Tibial artery (tissue), 4 donors: ENCODE measurements around the gene THADA.

Source experiments
- DNase-seq, 2 donors: peaks; one replicate each; pipeline ENCODE4 v3.0.0-alpha.2; 2019
- H3K27ac ChIP-seq, 2 donors: fragments of 200-600 bp; sonication (generic) in 1 of 2; 1 replicate in 1 of 2; 2 replicates in 1 of 2; pipeline ENCODE4 v1.5.1; 2018 to 2019; ENCODE audit warnings: mild to moderate bottlenecking in 1 of 2
- H3K27me3 ChIP-seq, 2 donors: fragments of 200-600 bp; sonication (generic) in 1 of 2; one replicate each; pipeline versions ENCODE4 v1.5.1 to v1.6.0; 2016 to 2019
- H3K36me3 ChIP-seq, 3 donors: fragments of 200-600 bp; sonication (generic) in 2 of 3; one replicate each; pipeline ENCODE4 v1.5.1; 2016 to 2019; ENCODE audit warnings: mild to moderate bottlenecking in 2 of 3
- H3K4me1 ChIP-seq, 4 donors: fragments of 200-600 bp; sonication (generic) in 2 of 4; 1 replicate in 3 of 4; 2 replicates in 1 of 4; pipeline ENCODE4 v1.5.1; 2016 to 2019
- H3K4me3 ChIP-seq, 2 donors: fragments of 200-600 bp; sonication (generic) in 1 of 2; 1 replicate in 1 of 2; 2 replicates in 1 of 2; pipeline ENCODE4 v1.5.1; 2018 to 2019; ENCODE audit warnings: mild to moderate bottlenecking in 2 of 2
- H3K9me3 ChIP-seq, 3 donors: fragments of 200-600 bp; sonication (generic) in 1 of 3; one replicate each; pipeline ENCODE4 v1.5.1; 2016 to 2019
- intact Hi-C: fragments of 100-400 bp; cut with DNase I; formaldehyde crosslinking; loops from one replicate; pipeline ENCODE4 v1.15.0; 2023; ENCODE audit warnings: low total_unique reads
- TF ChIP-seq, protein P1 (sequence below), 2 experiments: fragments of 200-600 bp in 1 of 2; fragments of 450-650 bp in 1 of 2; IDR thresholded peaks; one replicate each; pipeline ENCODE4 v1.5.1; 2017 to 2019; ENCODE audit warnings: antibody characterized with exemption in 2 of 2, mild to moderate bottlenecking in 1 of 2, moderate library complexity in 1 of 2

Gene THADA

DNA sequence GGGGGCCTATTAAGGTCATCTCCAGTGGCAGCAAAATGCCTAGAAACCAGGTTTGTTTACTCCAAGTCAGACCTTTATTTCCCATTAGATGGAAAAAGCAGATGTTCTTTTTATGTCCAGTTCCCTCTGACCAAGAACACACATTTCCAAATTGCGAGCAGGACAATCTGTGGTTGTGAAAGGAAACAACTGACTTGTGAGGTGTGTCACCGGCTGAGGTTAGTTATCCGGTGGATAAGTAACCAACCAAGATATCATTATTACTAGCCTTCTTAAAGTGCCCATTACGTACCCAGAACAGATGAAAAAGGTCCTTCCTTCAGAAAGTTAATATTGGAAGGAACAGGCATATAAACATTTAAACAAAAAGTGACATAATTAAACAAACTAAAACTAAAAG lies 112.9 kb downstream of the THADA start:
- no peak for DNase-seq
- TF ChIP-seq, protein P1, sequence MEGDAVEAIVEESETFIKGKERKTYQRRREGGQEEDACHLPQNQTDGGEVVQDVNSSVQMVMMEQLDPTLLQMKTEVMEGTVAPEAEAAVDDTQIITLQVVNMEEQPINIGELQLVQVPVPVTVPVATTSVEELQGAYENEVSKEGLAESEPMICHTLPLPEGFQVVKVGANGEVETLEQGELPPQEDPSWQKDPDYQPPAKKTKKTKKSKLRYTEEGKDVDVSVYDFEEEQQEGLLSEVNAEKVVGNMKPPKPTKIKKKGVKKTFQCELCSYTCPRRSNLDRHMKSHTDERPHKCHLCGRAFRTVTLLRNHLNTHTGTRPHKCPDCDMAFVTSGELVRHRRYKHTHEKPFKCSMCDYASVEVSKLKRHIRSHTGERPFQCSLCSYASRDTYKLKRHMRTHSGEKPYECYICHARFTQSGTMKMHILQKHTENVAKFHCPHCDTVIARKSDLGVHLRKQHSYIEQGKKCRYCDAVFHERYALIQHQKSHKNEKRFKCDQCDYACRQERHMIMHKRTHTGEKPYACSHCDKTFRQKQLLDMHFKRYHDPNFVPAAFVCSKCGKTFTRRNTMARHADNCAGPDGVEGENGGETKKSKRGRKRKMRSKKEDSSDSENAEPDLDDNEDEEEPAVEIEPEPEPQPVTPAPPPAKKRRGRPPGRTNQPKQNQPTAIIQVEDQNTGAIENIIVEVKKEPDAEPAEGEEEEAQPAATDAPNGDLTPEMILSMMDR (IDR thresholded peaks at IDR 0.05), result no peak
- H3K9me3 ChIP-seq, result no peaks in the 10 kb centered on the region
- H3K4me3 ChIP-seq, result no peak overlapping the region
- H3K27ac ChIP-seq, result peak overlapping the region; percentile 65 to 80
- no peaks in the 10 kb centered on the region for H3K27me3 ChIP-seq
- no peaks in the 10 kb centered on the region for H3K36me3 ChIP-seq
- peaks cover 0 to 85% (median 31%) of the 10 kb centered on the region in 4 donors for H3K4me1 ChIP-seq
- intact Hi-C loops, result no loop called here

DNA sequence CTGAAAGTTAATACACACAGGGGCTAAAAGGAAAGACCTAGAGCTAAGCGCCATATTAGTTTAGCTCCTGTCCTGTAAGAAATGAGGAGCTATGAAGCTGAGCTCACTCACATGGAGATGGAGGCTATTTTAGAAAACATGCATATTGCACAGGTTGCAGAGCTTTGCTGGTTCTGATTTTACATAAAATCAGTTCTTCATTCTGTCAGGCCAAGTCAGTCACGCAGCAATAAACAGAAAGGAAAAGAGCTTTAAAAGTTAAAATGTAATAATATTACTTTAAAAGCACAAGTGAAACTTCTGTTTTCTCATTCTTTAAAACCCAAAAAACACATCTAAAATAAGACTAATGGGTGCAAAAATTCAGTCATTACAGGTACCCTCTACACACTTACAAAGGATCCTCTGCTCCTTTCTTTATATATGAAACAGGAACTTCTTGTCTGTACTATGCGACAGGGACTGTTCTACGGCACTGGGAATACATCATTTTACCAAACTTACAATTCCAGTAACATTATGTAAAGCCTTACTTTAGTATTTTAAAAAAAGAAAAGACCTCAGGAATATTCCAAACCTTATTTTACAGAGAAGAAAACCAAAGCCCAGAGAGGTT lies 113.8 kb downstream of the THADA start:
- no peak overlapping the region for H3K4me3 ChIP-seq
- peak overlapping the region; percentile 65 to 80 for H3K27ac ChIP-seq
- no peak for DNase-seq
- TF ChIP-seq, protein P1 (IDR thresholded peaks at IDR 0.05), result no peak
- intact Hi-C loops, result no loop called here
- no peaks in the 10 kb centered on the region for H3K27me3 ChIP-seq
- H3K36me3 ChIP-seq, result no peaks in the 10 kb centered on the region
- H3K4me1 ChIP-seq, result peaks cover 0 to 87% (median 30%) of the 10 kb centered on the region in 4 donors
- no peaks in the 10 kb centered on the region for H3K9me3 ChIP-seq

GRCh38 chr2:43480874-43481273 lies 115.0 kb downstream of the THADA start:
- TF ChIP-seq, protein P1 (IDR thresholded peaks at IDR 0.05), result no peak
- Histone ChIP-seq H3K9me3 (no peaks in the 10 kb centered on the region), H3K27ac (peak overlapping the region in 1 of 2 donors; percentile 80), H3K36me3 (no peaks in the 10 kb centered on the region), H3K27me3 (no peaks in the 10 kb centered on the region), H3K4me1 (peaks cover 0 to 76% (median 24%) of the 10 kb centered on the region in 4 donors), H3K4me3 (no peak overlapping the region)
- intact Hi-C loops, result no loop called here
- DNase-seq, result no peak

GRCh38 chr2:43478412-43479086 lies 117.3 kb downstream of the THADA start:
- intact Hi-C loops, result no loop called here
- H3K36me3 ChIP-seq, result no peaks in the 10 kb centered on the region
- H3K4me1 ChIP-seq, result peaks cover 0 to 52% (median 18%) of the 10 kb centered on the region in 4 donors
- no peak for DNase-seq
- no peaks in the 10 kb centered on the region for H3K9me3 ChIP-seq
- H3K4me3 ChIP-seq, result no peak overlapping the region
- H3K27me3 ChIP-seq, result no peaks in the 10 kb centered on the region
- H3K27ac ChIP-seq, result peak overlapping the region; percentile 12 to 44
- TF ChIP-seq, protein P1 (IDR thresholded peaks at IDR 0.05), result no peak

- Histone ChIP-seq H3K4me3 (no peak overlapping the region), H3K27ac (no peak overlapping the region), H3K36me3 (peaks cover 0 to 3% (median 0%) of the 10 kb centered on the region in 3 donors), H3K9me3 (no peaks in the 10 kb centered on the region), H3K4me1 (peaks cover 0 to 28% (median 2%) of the 10 kb centered on the region in 4 donors), H3K27me3 (no peaks in the 10 kb centered on the region)
- TF ChIP-seq, protein P1 (IDR thresholded peaks at IDR 0.05), result no peak
- intact Hi-C loops, result no loop called here
- DNase-seq, result no peak
These were observed 119.9 kb downstream of the THADA start for GRCh38 chr2:43475922-43476321.
